HG03135 (cell line): ENCODE data around the gene FAM53A.

Experiments used
- ATAC-seq: cut with Tn5 transposase; IDR thresholded peaks from one replicate; pipeline ENCODE4 v1.9.1; 2021; ENCODE audit warnings: mild to moderate bottlenecking, moderate library complexity; ENCODE audit not compliant: unreplicated experiment

The FAM53A gene

DNA sequence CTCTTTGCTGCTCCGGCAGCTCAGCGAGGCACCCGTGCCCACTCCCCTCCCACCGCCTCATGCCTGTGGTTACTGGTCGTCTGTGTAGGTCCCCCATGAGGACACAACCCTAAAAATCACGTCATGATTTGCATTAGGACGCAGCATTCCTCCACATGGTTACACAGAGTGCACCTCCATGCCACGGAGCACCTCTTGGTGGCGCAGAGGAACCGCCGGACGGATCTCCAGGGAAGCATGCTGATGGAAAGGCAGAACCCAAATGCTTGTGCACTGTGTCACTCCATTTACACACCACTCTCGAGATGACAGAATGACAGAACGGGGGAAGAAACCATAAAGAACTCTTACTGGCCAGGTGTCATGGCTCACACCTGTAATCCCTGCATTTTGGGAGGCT lies 22.4 kb downstream of the FAM53A start:
- no peak for ATAC-seq

DNA sequence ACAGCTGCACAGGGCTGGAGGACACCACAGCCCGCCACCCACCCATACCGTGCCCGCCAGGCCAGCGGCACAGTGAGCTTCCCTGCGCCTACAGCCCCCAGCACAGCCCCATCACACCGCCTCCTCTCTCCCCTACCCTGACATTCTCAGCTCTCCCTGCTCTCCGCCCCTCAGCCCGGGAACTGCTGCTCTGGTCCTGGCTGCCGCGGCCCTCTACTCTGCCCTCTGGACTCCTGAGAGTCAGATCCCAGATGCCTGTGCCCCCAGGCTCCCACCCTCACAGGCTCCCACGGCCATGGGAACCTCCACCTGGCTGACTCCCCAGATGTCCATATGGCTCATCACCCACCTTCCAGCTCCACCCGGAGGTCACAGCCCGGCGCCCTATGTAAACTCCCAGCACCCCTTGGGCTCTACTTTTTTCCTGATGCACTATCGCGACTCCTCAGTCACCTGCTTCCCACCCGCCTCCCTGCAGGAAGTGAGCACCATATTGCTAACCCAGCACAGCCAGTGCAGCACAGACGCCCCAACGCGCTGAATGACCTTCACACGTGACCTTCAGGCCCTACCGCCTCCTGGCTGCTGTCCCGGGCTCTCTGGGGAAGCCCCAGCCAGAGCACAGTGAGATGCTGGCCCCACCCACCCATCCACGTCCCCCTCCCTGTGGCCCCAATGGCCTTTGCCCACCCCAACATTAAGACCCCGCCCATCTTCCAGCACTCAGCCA lies 23.0 kb downstream of the FAM53A start:
- no peak for ATAC-seq

DNA sequence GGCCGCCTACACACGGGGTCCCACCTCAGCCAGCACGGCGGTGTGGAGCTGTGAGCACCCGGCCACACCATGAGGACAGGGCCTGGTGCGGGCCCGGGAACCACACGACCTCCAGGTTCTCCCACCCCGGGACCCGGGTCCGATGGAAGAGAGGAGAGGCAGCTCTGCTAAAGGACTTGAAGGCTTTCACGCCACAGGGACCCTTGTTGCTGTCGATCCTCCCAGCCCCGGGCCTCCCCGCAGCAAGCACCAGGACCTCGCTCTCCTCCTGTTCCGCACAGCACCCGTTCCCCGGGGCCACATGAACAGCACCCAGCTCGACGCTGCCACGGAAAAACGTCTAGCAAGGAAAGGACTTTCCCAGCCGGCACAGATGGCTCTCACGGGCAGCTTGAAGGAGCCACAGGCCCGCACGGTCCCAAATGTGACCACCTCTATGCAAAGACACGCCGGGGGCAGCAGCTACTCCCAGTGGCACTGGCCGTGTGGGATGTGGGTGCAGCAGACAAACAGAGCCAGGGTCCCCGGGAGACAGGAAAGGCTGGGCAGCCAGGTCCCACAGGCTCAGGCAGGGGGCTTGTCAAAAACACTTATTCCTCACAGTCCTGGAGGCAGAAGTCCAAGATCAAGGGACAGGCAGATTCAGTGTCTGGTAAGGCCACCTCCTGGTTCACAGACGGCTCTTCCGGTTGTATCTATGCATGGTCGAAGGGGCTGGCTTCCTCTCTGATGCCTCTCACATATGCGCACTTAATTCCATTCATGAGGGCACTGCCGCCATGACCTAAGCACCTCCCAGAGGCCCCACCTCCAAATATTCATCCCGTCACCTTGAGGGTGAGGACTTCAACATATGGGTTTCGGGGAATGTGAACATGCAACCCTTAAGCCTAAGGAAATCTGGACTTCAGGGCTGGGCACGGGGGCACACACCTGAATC lies 24.7 kb downstream of the FAM53A start:
- ATAC-seq = no peak

DNA sequence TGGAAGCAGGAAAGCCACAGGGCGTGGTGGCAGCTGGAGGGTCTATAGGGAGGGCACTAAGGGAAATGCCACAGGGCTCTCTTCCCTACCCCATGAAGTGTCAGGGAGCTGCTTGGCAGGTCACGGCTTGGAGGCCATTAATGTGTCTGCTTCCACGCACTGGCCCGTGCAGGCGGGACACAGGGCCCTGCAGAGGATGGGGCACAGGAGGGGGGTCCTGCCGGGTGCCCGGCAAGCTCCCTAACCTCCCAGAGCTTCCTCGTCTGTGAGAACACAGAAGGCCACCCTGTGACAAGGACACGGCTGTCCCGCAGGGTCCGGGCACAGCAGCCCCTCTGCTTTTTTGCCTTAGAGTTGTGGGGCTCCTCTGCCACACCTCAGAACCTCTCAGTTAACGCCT lies 25.5 kb downstream of the FAM53A start:
- ATAC-seq = no peak

DNA sequence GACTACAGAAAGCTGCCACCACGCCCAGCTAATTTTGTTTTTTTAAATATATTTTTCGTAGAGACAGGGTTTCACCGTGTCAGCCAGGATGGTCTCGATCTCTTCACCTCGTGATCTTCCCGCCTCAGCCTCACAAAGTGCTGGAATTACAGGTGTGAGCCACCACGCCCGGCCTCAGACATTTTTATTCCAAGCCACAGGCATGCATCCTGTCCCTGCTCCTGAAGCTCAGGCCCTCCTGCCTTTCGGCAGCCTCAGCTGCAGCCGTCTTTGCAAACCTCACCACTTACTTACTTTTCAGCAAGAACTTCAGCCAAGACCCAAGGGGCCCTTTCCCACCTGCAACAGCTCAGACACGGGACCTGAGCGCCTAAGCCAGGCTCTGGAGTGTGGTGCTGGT lies 26.0 kb downstream of the FAM53A start:
- ATAC-seq = no peak

DNA sequence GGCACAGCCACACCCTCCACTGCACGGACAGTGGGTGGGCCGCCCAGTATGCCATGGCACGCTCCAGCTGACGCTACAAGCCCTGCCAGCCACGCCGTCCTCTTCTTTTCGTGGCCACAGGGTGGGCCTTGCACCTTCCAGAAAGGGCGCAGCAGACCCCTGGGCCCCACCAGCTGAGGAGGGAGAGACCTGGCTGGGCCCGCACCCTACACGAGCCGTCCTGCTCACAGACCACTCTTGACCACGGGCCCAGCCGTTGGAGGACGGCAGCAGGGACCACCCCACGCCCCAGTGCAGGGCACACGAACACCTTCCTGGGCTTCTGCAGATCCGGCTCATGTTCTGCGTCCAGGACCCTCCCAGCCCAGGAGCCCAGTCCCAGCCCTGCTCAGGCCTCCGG lies 27.1 kb downstream of the FAM53A start:
- no peak for ATAC-seq

DNA sequence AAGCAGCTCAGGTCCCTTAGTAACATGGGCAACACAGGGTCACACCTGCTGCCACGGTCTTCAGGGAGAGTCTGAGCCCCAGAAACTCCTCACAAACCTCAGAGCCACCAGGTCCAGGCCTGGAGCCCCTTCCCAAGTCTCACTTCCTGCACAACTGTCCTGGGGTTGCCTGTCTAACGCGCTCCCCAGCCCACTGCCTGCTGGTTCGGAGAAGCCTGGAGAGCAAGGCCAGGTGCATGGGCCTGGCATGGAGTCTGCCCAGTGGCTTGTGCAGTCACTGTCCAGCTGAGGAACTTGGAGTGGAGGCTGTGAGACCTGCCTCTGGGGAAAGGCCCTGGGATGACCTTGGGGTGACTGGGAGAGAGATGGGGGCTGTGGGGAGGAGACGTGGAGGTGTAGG lies 28.0 kb downstream of the FAM53A start:
- ATAC-seq = no peak

DNA sequence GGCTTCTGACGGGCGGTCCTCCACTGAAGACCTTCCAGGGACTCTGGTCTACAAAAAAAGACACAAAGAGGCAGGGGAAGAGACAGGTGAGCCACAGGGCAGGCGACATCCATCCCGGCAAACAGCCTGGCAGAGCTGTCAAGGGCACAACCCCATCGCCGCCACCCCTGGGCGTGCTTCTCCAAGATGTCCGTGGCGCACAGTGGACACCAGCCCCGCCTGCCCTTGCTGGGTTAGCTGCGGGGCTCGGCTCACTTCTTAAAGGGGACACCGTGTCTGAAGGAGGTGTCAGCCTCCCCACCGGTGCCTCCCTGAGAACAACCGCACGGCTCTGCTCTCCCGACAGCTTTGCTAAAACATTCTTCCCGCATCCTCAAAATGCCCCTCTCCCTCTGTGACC lies 28.4 kb downstream of the FAM53A start:
- no peak for ATAC-seq

DNA sequence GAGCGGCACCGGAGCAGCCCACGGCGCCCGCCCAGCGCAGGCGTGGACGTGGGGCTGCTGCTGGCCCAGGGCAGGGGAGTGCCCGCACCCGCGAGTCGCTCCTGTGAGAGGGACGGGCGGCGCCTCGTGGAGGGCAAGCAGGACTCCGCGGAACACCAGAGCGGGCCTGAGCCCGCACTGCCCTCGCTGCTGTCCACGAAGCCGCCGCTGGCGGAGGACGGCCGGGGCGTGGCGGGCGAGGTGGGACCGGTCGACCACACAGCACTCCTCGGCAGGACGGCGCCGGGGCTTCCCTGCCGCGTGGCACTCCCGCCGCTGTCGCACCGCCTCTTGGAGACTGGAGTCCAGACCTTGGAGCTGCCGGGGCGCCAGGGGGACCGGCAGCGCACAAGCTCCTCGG lies 29.0 kb downstream of the FAM53A start:
- no peak for ATAC-seq

DNA sequence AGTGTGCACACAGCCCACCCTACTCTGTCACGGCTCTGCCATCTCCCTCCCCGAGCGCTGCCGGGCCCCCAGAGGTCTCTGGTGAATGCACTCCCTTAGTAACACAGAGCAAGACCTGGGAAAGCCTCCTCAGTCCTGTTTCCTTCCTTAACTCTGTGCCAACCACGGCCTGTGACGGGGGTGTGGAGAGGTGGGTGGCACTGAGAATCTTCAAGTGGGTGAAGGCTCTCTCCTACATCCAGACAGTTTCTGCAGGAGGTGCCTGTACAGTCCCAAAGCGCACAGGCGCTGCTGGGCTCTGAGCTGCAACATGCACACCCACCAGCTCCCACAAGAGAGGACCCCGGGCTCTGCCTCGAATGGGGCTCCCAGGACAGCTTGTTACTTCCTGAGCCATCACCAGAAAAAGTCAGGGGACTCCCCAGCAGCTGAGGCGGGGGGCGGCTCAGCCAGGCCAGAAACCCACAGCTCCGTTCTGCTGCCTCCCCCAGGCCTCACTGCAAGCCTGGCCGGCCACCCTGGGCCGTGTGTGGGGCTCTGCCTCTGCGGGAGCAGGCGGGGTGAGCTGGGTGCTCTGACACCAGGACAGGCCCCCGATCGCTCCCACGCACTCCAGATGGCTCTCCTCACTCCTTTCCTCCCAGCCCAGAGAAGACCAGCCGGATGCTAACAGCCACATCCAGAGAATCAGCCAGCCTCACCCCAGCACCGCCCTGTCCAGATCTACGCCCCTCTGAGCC lies 29.7 kb downstream of the FAM53A start:
- ATAC-seq = no peak

DNA sequence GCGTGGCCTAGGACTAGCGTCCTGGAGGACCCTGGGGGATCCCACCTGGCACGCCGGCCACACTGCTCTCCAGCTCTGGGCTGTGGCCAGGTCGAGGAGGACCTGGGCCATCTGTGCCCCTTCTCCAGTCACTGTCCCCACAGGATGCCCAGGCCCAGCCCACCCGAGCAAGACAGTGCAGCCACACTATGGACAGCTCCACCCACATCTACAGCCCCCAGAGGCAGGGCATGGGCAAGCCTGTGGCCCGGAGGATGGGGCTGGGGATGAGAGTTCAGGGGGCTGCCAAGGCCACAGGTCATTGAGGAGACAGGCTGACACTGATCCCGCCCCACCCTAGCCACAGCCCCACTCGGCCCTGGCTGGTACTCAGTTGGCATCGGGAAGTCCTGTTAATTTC lies 30.3 kb downstream of the FAM53A start:
- ATAC-seq = no peak

DNA sequence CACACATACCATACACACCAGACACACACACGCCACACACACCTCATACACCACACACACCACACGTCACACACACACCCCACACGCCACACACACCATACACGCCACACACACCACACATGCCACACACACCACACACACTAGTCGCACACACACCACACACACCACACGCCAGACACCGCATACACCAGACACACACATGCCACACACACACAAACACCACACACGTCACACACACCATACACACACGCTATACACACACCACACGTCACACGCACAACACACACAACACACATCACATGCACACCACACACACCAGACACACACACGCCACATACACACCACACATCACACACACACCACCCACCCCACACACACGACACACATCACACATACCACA lies 32.0 kb downstream of the FAM53A start:
- no peak for ATAC-seq

DNA sequence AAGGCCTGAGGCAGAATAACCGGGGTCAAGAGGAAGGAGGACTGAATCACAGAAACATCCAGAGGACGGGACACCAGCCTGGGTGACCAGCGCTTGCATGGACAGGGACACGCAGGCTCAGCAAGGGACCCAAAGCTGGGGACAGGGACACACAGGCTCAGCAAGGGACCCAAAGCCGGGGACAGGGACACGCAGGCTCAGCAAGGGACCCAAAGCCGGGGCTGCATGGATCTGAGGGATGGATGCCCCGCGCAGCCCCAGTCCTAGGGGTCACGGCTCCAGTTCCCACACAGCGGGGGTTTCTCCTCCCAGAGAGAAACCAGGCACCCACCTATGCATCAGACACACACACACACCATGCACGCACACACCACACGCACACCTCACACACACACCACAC lies 32.5 kb downstream of the FAM53A start:
- ATAC-seq = no peak

DNA sequence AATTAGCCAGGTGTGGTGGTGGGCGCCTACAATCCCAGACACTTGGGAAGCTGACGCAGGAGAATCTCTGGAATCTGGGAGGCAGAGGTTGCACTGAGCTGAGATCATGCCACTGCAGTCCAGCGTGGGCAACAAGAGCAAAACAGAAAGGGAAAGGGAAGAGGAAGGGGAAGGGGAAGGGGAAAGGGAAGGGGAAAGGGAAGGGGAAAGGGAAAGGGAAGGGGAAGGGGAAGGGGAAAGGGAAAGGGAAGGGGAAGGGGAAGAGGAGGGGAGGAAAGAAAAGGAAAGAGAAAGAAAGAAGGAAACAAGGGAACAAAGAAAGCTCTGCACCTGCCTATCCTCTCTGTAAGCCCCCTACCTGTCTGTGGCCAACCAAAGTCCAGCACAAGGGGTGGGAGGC lies 35.2 kb downstream of the FAM53A start:
- ATAC-seq = no peak

DNA sequence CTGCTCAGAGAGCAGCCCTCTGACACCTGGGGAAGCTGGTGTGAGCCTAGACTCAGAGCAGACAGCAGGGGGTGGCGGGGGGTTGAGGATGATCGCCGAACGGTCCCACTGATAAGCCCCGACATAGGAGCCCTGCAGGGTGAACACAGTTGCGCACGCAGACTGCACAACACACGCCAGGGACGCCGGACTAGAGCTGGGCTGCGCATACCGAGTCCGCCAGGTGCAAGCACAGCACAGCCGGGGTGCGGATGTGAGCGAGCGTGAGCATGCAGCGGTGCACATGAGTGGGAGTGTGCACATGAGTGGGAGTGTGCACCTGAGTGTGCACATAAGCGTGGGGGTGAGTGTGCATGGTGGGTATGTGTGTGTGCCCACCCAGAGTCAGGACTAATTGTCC lies 36.7 kb downstream of the FAM53A start:
- no peak for ATAC-seq

DNA sequence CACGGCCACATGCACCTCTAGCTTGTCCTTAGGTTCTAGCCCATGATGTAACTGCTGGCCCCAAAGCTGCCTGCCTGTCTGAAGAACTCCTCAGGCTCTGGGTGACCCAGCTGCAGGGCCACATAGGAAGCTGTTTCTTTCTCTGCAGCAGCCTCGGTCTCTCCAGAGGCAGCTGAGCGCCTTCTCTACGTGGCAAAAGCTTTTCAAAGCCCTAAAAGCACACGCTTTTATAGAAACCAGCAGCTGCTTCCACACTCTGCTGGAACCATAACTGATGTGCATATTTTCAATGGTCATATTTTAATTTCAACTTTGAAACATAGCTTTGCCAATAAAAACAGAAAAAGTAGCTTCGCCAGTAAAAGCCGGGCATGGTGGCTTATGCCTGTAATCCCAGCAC lies 37.4 kb downstream of the FAM53A start:
- no peak for ATAC-seq

DNA sequence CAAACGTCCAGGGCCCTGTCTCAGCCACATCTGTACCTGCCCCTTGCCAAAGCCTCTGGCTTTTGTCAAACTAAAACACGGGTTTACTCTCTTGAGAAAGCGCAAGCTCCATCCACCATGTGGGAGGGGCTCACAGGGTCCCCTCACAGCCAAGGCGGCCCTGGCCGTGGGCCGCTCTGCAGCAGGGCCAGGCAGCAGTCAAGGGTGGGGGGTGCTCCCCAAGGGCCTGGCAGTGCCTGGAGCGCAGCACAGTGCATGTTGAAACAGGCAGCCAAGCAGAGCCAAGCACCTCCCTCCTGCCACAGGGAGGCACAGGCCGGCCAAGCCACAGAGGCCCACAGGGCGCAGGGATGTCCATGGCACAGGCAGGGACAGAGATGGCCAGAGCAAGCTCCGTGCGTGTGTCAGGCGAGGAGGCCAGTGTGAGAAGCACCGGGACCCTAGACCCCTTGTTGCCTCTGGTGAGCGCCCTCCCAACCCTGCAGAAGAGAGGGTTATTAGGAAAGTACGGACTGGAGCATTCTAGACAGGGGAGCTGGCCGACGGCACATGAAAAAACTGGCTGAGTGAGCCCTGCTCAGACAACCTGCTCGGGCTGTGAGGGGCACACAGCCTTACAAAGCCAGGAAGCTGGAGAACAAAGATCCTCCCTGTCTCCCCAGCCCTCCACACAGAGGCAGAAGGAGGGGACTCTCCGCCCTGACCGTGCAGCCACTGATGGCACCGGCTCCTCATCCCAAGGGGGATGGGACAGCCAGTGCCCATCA lies 39.0 kb downstream of the FAM53A start:
- ATAC-seq = no peak

DNA sequence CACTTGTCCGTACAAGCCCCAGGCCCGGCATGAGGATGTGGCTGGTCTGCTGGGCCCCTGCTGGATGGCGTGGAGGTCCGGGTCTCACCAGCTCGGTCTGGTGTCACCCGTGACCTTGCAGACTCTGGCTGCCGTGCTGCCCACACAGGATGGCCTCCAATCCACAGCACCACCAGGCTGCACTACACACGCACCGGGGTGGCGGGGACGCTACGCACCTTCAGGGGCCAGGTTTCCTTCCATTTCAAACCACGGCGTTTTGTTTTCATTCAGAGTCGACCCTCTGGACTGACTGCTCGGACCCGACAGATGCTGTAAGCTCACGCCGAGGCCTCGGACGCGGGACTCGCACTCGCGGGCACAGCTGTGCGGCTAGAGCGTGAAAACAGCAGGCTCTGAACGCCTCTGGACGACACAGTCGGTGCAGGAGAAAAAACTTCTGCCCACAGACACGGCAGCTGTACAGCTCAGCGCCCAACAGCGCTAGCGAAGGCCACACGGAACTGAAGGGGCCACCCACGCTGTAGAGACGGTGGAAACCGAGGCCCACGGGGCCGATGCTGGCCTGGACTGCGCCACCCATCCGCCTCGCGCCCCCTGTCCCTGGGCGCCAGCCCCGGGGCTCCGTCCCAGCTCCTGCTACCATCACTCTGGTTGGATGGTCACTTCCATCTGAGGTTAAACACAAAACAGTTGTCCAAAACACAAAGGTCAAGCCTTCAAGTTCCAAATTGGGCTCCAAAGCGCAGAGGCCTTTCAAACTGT lies 40.0 kb downstream of the FAM53A start:
- ATAC-seq = no peak

DNA sequence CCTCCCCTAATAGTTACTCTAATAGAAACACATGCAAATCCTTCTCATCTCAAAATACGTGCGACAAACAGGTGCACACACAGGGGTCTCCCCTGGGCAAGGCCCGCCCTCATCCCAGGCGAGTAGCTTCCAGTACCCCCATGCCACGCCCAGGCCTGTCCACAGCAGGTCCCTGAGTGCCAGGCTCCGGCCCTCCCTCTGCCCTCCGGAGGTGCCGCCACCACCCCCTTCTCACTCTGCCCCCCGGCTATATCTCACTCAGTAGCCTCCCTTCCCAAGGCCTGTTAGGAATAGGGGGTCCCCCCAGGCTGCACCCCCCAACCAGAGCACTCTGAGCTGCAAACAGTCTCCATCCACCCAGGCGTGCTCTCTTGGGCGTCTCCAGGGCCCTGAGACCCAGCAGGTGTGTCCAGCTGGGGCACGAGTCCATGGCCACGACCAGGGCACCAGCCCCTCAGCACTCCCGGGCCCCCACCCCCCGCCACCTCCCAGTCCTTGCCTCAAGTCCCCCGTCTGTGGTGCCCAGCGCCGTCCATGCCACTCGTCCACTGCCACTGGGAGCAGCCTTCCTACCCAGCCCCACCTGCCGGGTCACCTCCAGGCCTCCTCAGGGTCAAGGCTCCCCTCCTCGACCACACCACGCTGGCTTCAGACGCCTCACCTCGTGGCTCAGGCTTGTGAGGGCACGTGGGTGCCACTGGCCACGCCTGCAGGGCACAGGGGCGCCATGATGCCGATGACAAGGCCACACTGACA lies 41.7 kb downstream of the FAM53A start:
- no peak for ATAC-seq
